Measurements from ENCODE around the gene FNDC1.

Gene FNDC1

GRCh38 chr6:159315562-159315961 is 146.4 kb downstream of the FNDC1 start:
- Histone ChIP-seq H3K27ac (ENCODE audit: low read length) (no peak overlapping the region), H3K4me3 (ENCODE audit: low read length) (no peak overlapping the region), H3K4me2 (ENCODE audit: low read length) (no peak overlapping the region), H2AFZ (ENCODE audit: low read depth, low read length) (no peak overlapping the region), H3K36me3 (replicated peaks; ENCODE audit: low read depth, low read length) (no peaks in the 10 kb centered on the region), H3K4me1 (ENCODE audit: low read length) (no peaks in the 10 kb centered on the region), H3K9ac (ENCODE audit: low read length) (no peak overlapping the region), H3K9me3 (ENCODE audit: insufficient read depth, low read length) (no peaks in the 10 kb centered on the region), H3K79me2 (ENCODE audit: low read length) (no peaks in the 10 kb centered on the region), H4K20me1 (ENCODE audit: insufficient read depth, low read length) (no peaks in the 10 kb centered on the region), H3K27me3 (ENCODE audit: low read depth, low read length) (no peaks in the 10 kb centered on the region)
- TF ChIP-seq CTCF (IDR thresholded peaks at IDR 0.05; ENCODE audit: low read depth, low read length) (no peak), EZH2phosphoT487 (IDR thresholded peaks at IDR 0.05; ENCODE audit: low read depth) (no peak)

- H3K27me3 ChIP-seq (ENCODE audit: low read depth, low read length), result peaks cover 7% of the 10 kb centered on the region; the same call in 1 of the 2 replicates
- no peak overlapping the region for H3K27ac ChIP-seq (ENCODE audit: low read length)
- TF ChIP-seq CTCF (IDR thresholded peaks at IDR 0.05; ENCODE audit: low read depth, low read length) (no peak), EZH2phosphoT487 (IDR thresholded peaks at IDR 0.05; ENCODE audit: low read depth) (no peak)
Measured at GRCh38 chr6:159317430-159317829, 148.2 kb downstream of the FNDC1 start.

GRCh38 chr6:159321267-159321666 is 152.1 kb downstream of the FNDC1 start:
- Histone ChIP-seq H3K9ac (ENCODE audit: low read length) (no peak overlapping the region), H3K27ac (ENCODE audit: low read length) (no peak overlapping the region), H3K79me2 (ENCODE audit: low read length) (no peaks in the 10 kb centered on the region), H2AFZ (ENCODE audit: low read depth, low read length) (no peak overlapping the region), H3K4me1 (ENCODE audit: low read length) (no peaks in the 10 kb centered on the region), H3K36me3 (replicated peaks; ENCODE audit: low read depth, low read length) (no peaks in the 10 kb centered on the region), H4K20me1 (ENCODE audit: insufficient read depth, low read length) (no peaks in the 10 kb centered on the region), H3K4me3 (ENCODE audit: low read length) (no peak overlapping the region), H3K9me3 (ENCODE audit: insufficient read depth, low read length) (no peaks in the 10 kb centered on the region), H3K27me3 (ENCODE audit: low read depth, low read length) (peaks cover 7% of the 10 kb centered on the region; the same call in 1 of the 2 replicates), H3K4me2 (ENCODE audit: low read length) (no peak overlapping the region)
- TF ChIP-seq CTCF (IDR thresholded peaks at IDR 0.05; ENCODE audit: low read depth, low read length) (no peak), EZH2phosphoT487 (IDR thresholded peaks at IDR 0.05; ENCODE audit: low read depth) (no peak)

More at GRCh38 chr6:159317430-159317829, 148.2 kb downstream of the FNDC1 start:
- Histone ChIP-seq H2AFZ (ENCODE audit: low read depth, low read length) (no peak overlapping the region), H3K36me3 (replicated peaks; ENCODE audit: low read depth, low read length) (no peaks in the 10 kb centered on the region), H3K9me3 (ENCODE audit: insufficient read depth, low read length) (no peaks in the 10 kb centered on the region), H4K20me1 (ENCODE audit: insufficient read depth, low read length) (no peaks in the 10 kb centered on the region), H3K4me2 (ENCODE audit: low read length) (no peak overlapping the region), H3K4me3 (ENCODE audit: low read length) (no peak overlapping the region), H3K79me2 (ENCODE audit: low read length) (no peaks in the 10 kb centered on the region), H3K9ac (ENCODE audit: low read length) (no peak overlapping the region), H3K4me1 (ENCODE audit: low read length) (no peaks in the 10 kb centered on the region)

Measured in OCI-LY3 (cell line).